Measurements from ENCODE around the gene P3H4. TPM values are rescaled to one million over a fixed set of nuclear protein-coding genes. Genes with fewer than 3 reads are reported as not detected.

P3H4 gene
- polyA plus RNA-seq, 1 donor from 2014 or later, result 17.8 TPM

GRCh38 chr17:41760878-41761277 lies 50.9 kb downstream of the P3H4 start:
- H3K27me3 ChIP-seq (ENCODE audit: insufficient read depth, low read depth, low read length), result no peaks in the 10 kb centered on the region
- H3K27ac ChIP-seq (ENCODE audit: low read length), result no peak overlapping the region
- no peak overlapping the region for H3K4me2 ChIP-seq (ENCODE audit: low read length)
- no peaks in the 10 kb centered on the region for H3F3A ChIP-seq (ENCODE audit: insufficient read depth, low read length, poor library complexity, severe bottlenecking)
- H2AFZ ChIP-seq (ENCODE audit: low read depth, low read length), result no peak overlapping the region
- H3K79me2 ChIP-seq (replicated peaks; ENCODE audit: insufficient read depth, low read length), result no peaks in the 10 kb centered on the region
- TF ChIP-seq EZH2 (IDR thresholded peaks at IDR 0.05; ENCODE audit: borderline replicate concordance, insufficient read depth, low read length, poor library complexity, severe bottlenecking), result no peak
- TF ChIP-seq TAF1 (IDR thresholded peaks at IDR 0.05; ENCODE audit: low read depth), result no peak
- TF ChIP-seq EP300 (conservative IDR thresholded peaks at IDR 0.05; ENCODE audit: poor library complexity, severe bottlenecking), result no peak
- TF ChIP-seq POLR2AphosphoS5 (IDR thresholded peaks at IDR 0.05), result no peak
- no peak for TF ChIP-seq MXI1 (conservative IDR thresholded peaks at IDR 0.05; ENCODE audit: poor library complexity, severe bottlenecking)
- no peak for TF ChIP-seq SMC3 (conservative IDR thresholded peaks at IDR 0.05; ENCODE audit: poor library complexity)
- no peaks in the 10 kb centered on the region for H3K9me2 ChIP-seq (ENCODE audit: insufficient read depth, low read length)
- no peak overlapping the region for H3K9ac ChIP-seq (ENCODE audit: low read length)
- H3K4me3 ChIP-seq (ENCODE audit: low read length), result no peak overlapping the region
- no peaks in the 10 kb centered on the region for H3K9me3 ChIP-seq (ENCODE audit: low read length)
- peaks cover 6% of the 10 kb centered on the region for H3K36me3 ChIP-seq (ENCODE audit: insufficient read depth, low read length)
- H4K20me1 ChIP-seq (ENCODE audit: insufficient read depth), result no peaks in the 10 kb centered on the region

GRCh38 chr17:41758601-41759000 lies 53.1 kb downstream of the P3H4 start:
- H3K9ac ChIP-seq (ENCODE audit: low read length), result no peak overlapping the region
- no peak overlapping the region for H3K27ac ChIP-seq (ENCODE audit: low read length)
- H3K4me2 ChIP-seq (ENCODE audit: low read length), result no peak overlapping the region
- no peaks in the 10 kb centered on the region for H3K9me2 ChIP-seq (ENCODE audit: insufficient read depth, low read length)
- H2AFZ ChIP-seq (ENCODE audit: low read depth, low read length), result no peak overlapping the region
- no peaks in the 10 kb centered on the region for H4K20me1 ChIP-seq (ENCODE audit: insufficient read depth)
- H3K36me3 ChIP-seq (ENCODE audit: insufficient read depth, low read length), result peaks cover 6% of the 10 kb centered on the region
- H3K9me3 ChIP-seq (ENCODE audit: low read length), result no peaks in the 10 kb centered on the region
- no peaks in the 10 kb centered on the region for H3K79me2 ChIP-seq (replicated peaks; ENCODE audit: insufficient read depth, low read length)
- H3K4me3 ChIP-seq (ENCODE audit: low read length), result no peak overlapping the region
- H3K27me3 ChIP-seq (ENCODE audit: insufficient read depth, low read depth, low read length), result no peaks in the 10 kb centered on the region
- H3F3A ChIP-seq (ENCODE audit: insufficient read depth, low read length, poor library complexity, severe bottlenecking), result no peaks in the 10 kb centered on the region
- TF ChIP-seq SMC3 (conservative IDR thresholded peaks at IDR 0.05; ENCODE audit: poor library complexity) (no peak), POLR2AphosphoS5 (IDR thresholded peaks at IDR 0.05) (no peak), TAF1 (IDR thresholded peaks at IDR 0.05; ENCODE audit: low read depth) (no peak), EP300 (conservative IDR thresholded peaks at IDR 0.05; ENCODE audit: poor library complexity, severe bottlenecking) (no peak), RAD21 (conservative IDR thresholded peaks at IDR 0.05) (no peak), CTCF (IDR thresholded peaks at IDR 0.05; ENCODE audit: poor library complexity, severe bottlenecking) (no peak), REST (IDR thresholded peaks at IDR 0.05; ENCODE audit: borderline replicate concordance) (no peak), EZH2 (IDR thresholded peaks at IDR 0.05; ENCODE audit: borderline replicate concordance, insufficient read depth, low read length, poor library complexity, severe bottlenecking) (no peak)
